PFSK-1 (cell line): ENCODE results near the gene SPRED1.

Experiments used
- FOXP2 ChIP-seq: optimal IDR thresholded peaks from 2 replicates; pipeline ENCODE3; 2011; ENCODE audit warnings: borderline replicate concordance, control low read depth, inconsistent platforms; ENCODE audit not compliant: insufficient read depth; ENCODE audit errors: extremely low read length, extremely low read depth
- POLR2AphosphoS5 ChIP-seq: IDR thresholded peaks from 2 replicates; pipeline ENCODE4 v1.6.1; 2012; ENCODE audit warnings: low read depth, mild to moderate bottlenecking, control low read depth, low read length, moderate library complexity
- SIN3A ChIP-seq: IDR thresholded peaks from 2 replicates; pipeline ENCODE4 v1.6.1; 2012; ENCODE audit warnings: mild to moderate bottlenecking, low read length, moderate library complexity, borderline replicate concordance; ENCODE audit not compliant: insufficient read depth
- TAF1 ChIP-seq: IDR thresholded peaks from 2 replicates; pipeline ENCODE4 v1.6.1; 2012; ENCODE audit warnings: low read length, control low read depth, borderline replicate concordance; ENCODE audit not compliant: insufficient read depth
- TF ChIP-seq, protein P1 (sequence below), 2 experiments: IDR thresholded peaks; 2 replicates each; pipeline versions ENCODE4 v1.6.1 to v1.8.0; 2011 to 2012; ENCODE audit warnings: low read depth in 2 of 2, low read length in 2 of 2, control low read depth in 1 of 2, inconsistent platforms in 1 of 2, mild to moderate bottlenecking in 1 of 2, moderate library complexity in 1 of 2; ENCODE audit not compliant: insufficient read depth in 1 of 2

DNA sequence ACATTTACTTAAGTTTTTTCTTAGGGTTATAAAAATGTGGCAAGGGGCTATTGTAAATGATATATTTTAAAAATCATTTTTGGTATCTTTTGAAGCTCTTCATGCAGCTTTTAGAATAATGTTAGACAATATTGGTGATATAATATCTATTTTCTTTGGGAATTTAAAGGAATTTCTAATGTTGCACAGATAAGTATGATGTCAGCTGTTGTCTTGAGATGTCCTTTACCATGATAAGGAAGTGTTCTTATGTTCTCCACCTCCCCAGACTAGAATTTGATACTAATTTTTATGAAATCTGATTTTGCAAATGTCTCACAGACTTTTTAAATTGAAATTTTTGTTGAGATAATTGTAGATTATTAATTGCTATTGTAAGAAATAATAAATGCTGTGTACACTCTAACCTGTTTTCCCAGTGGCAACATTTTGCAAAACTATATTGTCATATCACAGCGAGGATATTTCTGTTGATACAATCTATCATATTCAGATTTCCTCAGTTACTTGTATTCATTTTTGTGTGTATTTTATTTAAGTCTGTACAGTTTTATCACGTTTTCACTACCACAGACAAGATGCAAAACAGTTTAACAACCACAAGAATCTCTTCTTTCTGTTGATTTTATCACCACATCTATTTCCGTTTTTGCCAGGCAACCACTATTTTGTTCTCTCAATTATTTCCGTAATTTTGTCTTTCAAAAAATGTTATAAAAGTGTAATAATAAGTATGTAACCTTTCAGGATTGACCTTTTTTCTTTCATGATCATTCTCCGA is 55.4 kb downstream of the SPRED1 start:
- no peak for TF ChIP-seq POLR2AphosphoS5
- TF ChIP-seq SIN3A: no peak
- TF ChIP-seq, protein P1, sequence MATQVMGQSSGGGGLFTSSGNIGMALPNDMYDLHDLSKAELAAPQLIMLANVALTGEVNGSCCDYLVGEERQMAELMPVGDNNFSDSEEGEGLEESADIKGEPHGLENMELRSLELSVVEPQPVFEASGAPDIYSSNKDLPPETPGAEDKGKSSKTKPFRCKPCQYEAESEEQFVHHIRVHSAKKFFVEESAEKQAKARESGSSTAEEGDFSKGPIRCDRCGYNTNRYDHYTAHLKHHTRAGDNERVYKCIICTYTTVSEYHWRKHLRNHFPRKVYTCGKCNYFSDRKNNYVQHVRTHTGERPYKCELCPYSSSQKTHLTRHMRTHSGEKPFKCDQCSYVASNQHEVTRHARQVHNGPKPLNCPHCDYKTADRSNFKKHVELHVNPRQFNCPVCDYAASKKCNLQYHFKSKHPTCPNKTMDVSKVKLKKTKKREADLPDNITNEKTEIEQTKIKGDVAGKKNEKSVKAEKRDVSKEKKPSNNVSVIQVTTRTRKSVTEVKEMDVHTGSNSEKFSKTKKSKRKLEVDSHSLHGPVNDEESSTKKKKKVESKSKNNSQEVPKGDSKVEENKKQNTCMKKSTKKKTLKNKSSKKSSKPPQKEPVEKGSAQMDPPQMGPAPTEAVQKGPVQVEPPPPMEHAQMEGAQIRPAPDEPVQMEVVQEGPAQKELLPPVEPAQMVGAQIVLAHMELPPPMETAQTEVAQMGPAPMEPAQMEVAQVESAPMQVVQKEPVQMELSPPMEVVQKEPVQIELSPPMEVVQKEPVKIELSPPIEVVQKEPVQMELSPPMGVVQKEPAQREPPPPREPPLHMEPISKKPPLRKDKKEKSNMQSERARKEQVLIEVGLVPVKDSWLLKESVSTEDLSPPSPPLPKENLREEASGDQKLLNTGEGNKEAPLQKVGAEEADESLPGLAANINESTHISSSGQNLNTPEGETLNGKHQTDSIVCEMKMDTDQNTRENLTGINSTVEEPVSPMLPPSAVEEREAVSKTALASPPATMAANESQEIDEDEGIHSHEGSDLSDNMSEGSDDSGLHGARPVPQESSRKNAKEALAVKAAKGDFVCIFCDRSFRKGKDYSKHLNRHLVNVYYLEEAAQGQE (IDR thresholded peaks at IDR 0.05; ENCODE audit: insufficient read depth in 1 of 2, low read depth in 2 of 2, low read length in 2 of 2): no peak
- TF ChIP-seq TAF1: no peak
- no peak for TF ChIP-seq FOXP2
